Nephron (organoid): ENCODE results near the gene DEPDC4.

Experiments used
- H3K27ac Mint-ChIP-seq, 3 experiments: 2 replicates each; pipeline ENCODE4 v1.8.0; 2020; ENCODE audit warnings: mixed read lengths in 3 of 3, mild to moderate bottlenecking in 2 of 3, moderate library complexity in 1 of 3
- H3K27me3 Mint-ChIP-seq: 2 replicates; pipeline ENCODE4 v1.8.0; 2021; ENCODE audit warnings: low read depth, mild to moderate bottlenecking, moderate library complexity, mixed read lengths
- H3K36me3 Mint-ChIP-seq: 2 replicates; pipeline ENCODE4 v1.8.0; 2020; ENCODE audit warnings: low read depth, mixed read lengths
- H3K4me1 Mint-ChIP-seq: 2 replicates; pipeline ENCODE4 v1.8.0; 2020; ENCODE audit warnings: mixed read lengths
- H3K4me3 Mint-ChIP-seq, 3 experiments: 2 replicates each; pipeline ENCODE4 v1.8.0; 2020; ENCODE audit warnings: mild to moderate bottlenecking in 3 of 3, mixed read lengths in 3 of 3, moderate library complexity in 2 of 3
- H3K9me3 Mint-ChIP-seq: 2 replicates; pipeline ENCODE4 v1.8.0; 2020; ENCODE audit warnings: mixed read lengths
- TF ChIP-seq, protein P1 (sequence below), 3 experiments: fragments of 200-600 bp; sonication (generic); IDR thresholded peaks; one replicate each; pipeline ENCODE4 v1.5.0; 2021; ENCODE audit warnings: antibody characterized with exemption in 3 of 3; ENCODE audit not compliant: unreplicated experiment in 3 of 3

Gene DEPDC4

DNA sequence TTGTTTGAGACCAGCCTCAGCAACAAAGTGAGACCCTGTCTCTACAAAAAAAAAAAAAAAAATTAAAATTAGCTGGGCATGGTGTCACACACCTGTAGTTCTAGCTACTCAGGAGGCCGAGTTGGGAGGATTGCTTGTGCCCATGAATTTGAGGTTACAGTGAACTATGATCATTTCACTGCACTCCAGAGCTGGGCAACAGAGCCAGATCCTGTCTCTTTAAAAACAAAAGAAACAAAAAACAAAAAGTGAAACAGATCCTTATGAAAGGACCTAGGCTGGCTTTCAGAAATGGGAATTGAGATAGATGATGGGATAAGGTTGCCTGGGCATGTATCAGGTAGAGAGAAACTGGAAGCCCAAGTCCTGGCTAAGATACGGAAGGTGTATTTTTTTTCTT is 52.4 kb downstream of the DEPDC4 start:
- Mint-ChIP-seq H3K27me3 (no peaks in the 10 kb centered on the region), H3K9me3 (no peaks in the 10 kb centered on the region), H3K36me3 (peaks cover 44% of the 10 kb centered on the region), H3K27ac (no peak overlapping the region), H3K4me1 (no peaks in the 10 kb centered on the region), H3K4me3 (no peak overlapping the region)
- TF ChIP-seq, protein P1, sequence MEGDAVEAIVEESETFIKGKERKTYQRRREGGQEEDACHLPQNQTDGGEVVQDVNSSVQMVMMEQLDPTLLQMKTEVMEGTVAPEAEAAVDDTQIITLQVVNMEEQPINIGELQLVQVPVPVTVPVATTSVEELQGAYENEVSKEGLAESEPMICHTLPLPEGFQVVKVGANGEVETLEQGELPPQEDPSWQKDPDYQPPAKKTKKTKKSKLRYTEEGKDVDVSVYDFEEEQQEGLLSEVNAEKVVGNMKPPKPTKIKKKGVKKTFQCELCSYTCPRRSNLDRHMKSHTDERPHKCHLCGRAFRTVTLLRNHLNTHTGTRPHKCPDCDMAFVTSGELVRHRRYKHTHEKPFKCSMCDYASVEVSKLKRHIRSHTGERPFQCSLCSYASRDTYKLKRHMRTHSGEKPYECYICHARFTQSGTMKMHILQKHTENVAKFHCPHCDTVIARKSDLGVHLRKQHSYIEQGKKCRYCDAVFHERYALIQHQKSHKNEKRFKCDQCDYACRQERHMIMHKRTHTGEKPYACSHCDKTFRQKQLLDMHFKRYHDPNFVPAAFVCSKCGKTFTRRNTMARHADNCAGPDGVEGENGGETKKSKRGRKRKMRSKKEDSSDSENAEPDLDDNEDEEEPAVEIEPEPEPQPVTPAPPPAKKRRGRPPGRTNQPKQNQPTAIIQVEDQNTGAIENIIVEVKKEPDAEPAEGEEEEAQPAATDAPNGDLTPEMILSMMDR (IDR thresholded peaks at IDR 0.05; ENCODE audit: unreplicated experiment in 3 of 3) = no peak

DNA sequence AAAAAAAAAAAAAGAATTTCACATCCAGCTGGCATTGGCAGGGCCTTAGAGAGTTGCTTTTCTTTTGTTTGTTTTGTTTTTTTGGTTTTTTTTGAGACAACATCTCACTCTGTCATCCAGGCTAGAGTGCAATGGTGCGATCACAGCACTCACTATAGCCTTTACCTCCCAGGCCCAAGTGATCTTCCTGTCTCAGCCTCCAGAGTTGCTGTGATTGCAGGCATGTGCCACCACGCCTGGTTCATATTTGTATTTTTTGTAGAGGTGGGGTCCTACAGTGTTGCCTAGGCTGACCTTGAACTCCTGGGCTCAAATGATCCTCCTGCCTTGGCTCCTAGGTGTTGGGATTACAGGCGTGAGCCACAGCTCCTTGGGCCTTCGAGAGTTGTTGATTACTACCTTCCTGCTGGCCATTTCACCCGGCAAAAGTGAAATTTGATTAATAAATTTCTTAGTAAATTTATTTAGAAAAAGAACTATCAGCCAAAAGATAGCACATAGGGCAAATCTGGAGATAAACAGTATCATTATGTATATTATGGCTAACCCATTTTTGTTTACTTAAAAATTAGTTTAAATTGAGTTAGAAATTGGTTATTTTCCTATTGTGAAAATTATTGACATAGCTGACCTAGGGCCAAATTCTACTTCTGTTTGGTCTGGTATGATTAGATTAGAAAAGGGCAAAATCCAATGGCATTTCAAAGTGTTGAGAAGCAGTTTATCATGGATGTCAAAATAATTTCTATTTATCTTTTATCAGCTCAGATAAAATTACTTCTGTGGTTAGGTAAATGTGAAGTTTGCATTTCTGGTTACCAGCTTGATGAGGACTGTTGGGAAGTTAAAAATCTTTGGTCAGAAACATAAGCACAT is 53.6 kb downstream of the DEPDC4 start:
- H3K9me3 Mint-ChIP-seq = no peaks in the 10 kb centered on the region
- H3K27me3 Mint-ChIP-seq = no peaks in the 10 kb centered on the region

DNA sequence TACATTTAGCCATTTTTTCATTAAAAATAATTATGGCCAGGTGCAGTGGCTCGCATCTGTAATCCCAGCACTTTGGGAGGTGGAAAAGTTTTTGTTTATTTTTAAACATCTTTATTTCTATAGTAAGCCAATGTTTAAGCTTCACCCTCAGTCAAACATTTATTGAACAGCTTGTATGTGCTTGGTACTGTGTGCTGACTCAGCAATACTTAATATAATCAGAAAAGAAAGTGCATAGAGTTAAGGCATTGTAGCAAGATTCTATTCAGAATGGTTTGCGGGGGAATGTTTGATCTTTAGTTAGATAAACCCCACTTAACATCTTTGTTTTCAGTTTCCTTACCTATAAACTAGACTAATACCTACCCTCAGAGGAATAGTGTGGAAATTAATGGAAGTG is 55.2 kb downstream of the DEPDC4 start:
- Mint-ChIP-seq H3K27me3 (no peaks in the 10 kb centered on the region), H3K9me3 (no peaks in the 10 kb centered on the region), H3K4me1 (no peaks in the 10 kb centered on the region), H3K4me3 (no peak overlapping the region), H3K27ac (no peak overlapping the region), H3K36me3 (peaks cover 54% of the 10 kb centered on the region)
- TF ChIP-seq, protein P1 (IDR thresholded peaks at IDR 0.05; ENCODE audit: unreplicated experiment in 3 of 3) = no peak

More for the DNA sequence above, 53.6 kb downstream of the DEPDC4 start:
- peaks cover 52% of the 10 kb centered on the region for H3K36me3 Mint-ChIP-seq
- no peaks in the 10 kb centered on the region for H3K4me1 Mint-ChIP-seq
- TF ChIP-seq, protein P1 (IDR thresholded peaks at IDR 0.05; ENCODE audit: unreplicated experiment in 3 of 3) = no peak
- H3K27ac Mint-ChIP-seq = no peak overlapping the region
- H3K4me3 Mint-ChIP-seq = no peak overlapping the region

DNA sequence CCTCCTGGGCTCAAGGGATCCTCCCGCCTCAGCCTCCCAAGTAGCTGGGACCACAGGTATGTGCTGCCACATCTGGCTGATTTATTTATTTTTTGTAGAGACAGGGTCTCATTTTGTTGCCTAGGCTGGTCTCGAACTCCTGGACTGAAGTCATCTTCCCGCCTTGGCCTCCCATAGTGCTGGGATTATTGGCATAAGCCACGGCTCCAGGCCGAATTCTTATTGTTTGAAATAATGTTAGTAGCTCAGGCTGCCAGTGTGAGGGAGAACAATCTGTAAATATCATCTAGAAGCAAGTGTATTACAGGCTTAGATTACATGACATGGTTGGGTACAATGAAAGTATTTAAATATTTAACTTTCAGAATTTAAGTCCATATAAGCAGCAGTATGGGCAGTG is 58.0 kb downstream of the DEPDC4 start:
- Mint-ChIP-seq H3K4me3 (no peak overlapping the region), H3K36me3 (peaks cover 34% of the 10 kb centered on the region), H3K27ac (no peak overlapping the region)

GRCh38 chr12:100207311-100207710 is 59.6 kb downstream of the DEPDC4 start:
- H3K27ac Mint-ChIP-seq = no peak overlapping the region
- peaks cover 30% of the 10 kb centered on the region for H3K36me3 Mint-ChIP-seq
- TF ChIP-seq, protein P1 (IDR thresholded peaks at IDR 0.05; ENCODE audit: unreplicated experiment in 3 of 3) = no peak
- no peak overlapping the region for H3K4me3 Mint-ChIP-seq
- H3K9me3 Mint-ChIP-seq = no peaks in the 10 kb centered on the region
- no peaks in the 10 kb centered on the region for H3K4me1 Mint-ChIP-seq
- no peaks in the 10 kb centered on the region for H3K27me3 Mint-ChIP-seq

More for the DNA sequence above, 58.0 kb downstream of the DEPDC4 start:
- H3K4me1 Mint-ChIP-seq = no peaks in the 10 kb centered on the region
- TF ChIP-seq, protein P1 (IDR thresholded peaks at IDR 0.05; ENCODE audit: unreplicated experiment in 3 of 3) = no peak
- H3K27me3 Mint-ChIP-seq = no peaks in the 10 kb centered on the region
- H3K9me3 Mint-ChIP-seq = no peaks in the 10 kb centered on the region
